Mammary epithelial cell (primary cell): ENCODE measurements around the gene EEFSEC.

Experiments used
- CTCF ChIP-seq, 2 donors: IDR thresholded peaks in 1 of 2; conservative IDR thresholded peaks in 1 of 2; 2 replicates each; pipeline ENCODE4 v1.5.1; 2011 to 2012; ENCODE audit warnings: inconsistent platforms in 2 of 2, low read length in 2 of 2, mild to moderate bottlenecking in 2 of 2, control low read depth in 1 of 2, low read depth in 1 of 2; ENCODE audit not compliant: insufficient read depth in 1 of 2; ENCODE audit errors: extremely low read depth in 1 of 2
- EZH2 ChIP-seq: IDR thresholded peaks from 2 replicates; pipeline ENCODE4 v1.6.1; 2012; ENCODE audit warnings: low read length, inconsistent platforms, borderline replicate concordance

GRCh38 chr3:128369881-128370642, 216.8 kb downstream of the EEFSEC start:
- TF ChIP-seq EZH2, result no peak
- peak in 1 of 2 donors; percentile 5 for TF ChIP-seq CTCF (conservative IDR thresholded peaks at IDR 0.05 in 1 of 2, IDR thresholded peaks at IDR 0.05 in 1 of 2; ENCODE audit: extremely low read depth in 1 of 2, insufficient read depth in 1 of 2, low read depth in 1 of 2, low read length in 2 of 2)
